DND-41 (cell line): ENCODE data around the gene RIN3.

ENCODE experiments used
- ATAC-seq: fragments of 200-7000 bp; cut with Tn5 transposase; 3 replicates; pipeline ENCODE4 v1.9.1; 2021; ENCODE audit warnings: low read depth; ENCODE audit not compliant: insufficient read depth
- DNase-seq: peaks from one replicate; pipeline ENCODE4 v3.0.0-alpha.2; 2020
- H2AFZ ChIP-seq: 2 replicates; pipeline ENCODE4 v1.6.0; 2012; ENCODE audit warnings: low read depth, low read length
- H3K27ac ChIP-seq: 2 replicates; pipeline ENCODE4 v1.5.1; 2012; ENCODE audit warnings: low read length, inconsistent platforms
- H3K27me3 ChIP-seq: fragments of 200-600 bp; sonication (generic); 2 replicates; pipeline ENCODE4 v1.6.0; 2012; ENCODE audit warnings: low read length, mild to moderate bottlenecking, inconsistent platforms; ENCODE audit not compliant: insufficient read depth, poor library complexity
- H3K36me3 ChIP-seq: 2 replicates; pipeline ENCODE4 v1.5.1; 2012; ENCODE audit warnings: low read length, inconsistent platforms; ENCODE audit not compliant: insufficient read depth
- H3K4me1 ChIP-seq: 2 replicates; pipeline ENCODE4 v1.5.1; 2012; ENCODE audit warnings: mild to moderate bottlenecking, low read length; ENCODE audit not compliant: insufficient read depth
- H3K4me2 ChIP-seq: 2 replicates; pipeline ENCODE4 v1.6.0; 2012; ENCODE audit warnings: mild to moderate bottlenecking, moderate library complexity, low read length, inconsistent platforms; ENCODE audit not compliant: insufficient read depth
- H3K4me3 ChIP-seq, 2 experiments: fragments of 200-600 bp in 1 of 2; shearing (Covaris generic) in 1 of 2; 2 replicates each; pipeline ENCODE4 v1.5.1; 2012 to 2016; ENCODE audit warnings: inconsistent platforms in 2 of 2, low read length in 2 of 2, mild to moderate bottlenecking in 2 of 2, low read depth in 1 of 2, moderate library complexity in 1 of 2
- H3K79me2 ChIP-seq: 2 replicates; pipeline ENCODE4 v1.6.0; 2012; ENCODE audit warnings: low read length, inconsistent platforms; ENCODE audit not compliant: insufficient read depth
- H3K9ac ChIP-seq: 2 replicates; pipeline ENCODE4 v1.6.0; 2012; ENCODE audit warnings: low read depth, mild to moderate bottlenecking, inconsistent platforms, low read length, moderate library complexity
- H3K9me3 ChIP-seq: 2 replicates; pipeline ENCODE4 v1.5.1; 2012; ENCODE audit warnings: low read length, moderate library complexity, mild to moderate bottlenecking, inconsistent platforms; ENCODE audit not compliant: insufficient read depth, severe bottlenecking
- H4K20me1 ChIP-seq: 2 replicates; pipeline ENCODE4 v1.6.0; 2012; ENCODE audit warnings: low read length; ENCODE audit not compliant: insufficient read depth
- EZH2 ChIP-seq: IDR thresholded peaks from 3 replicates; pipeline ENCODE4 v1.6.1; 2012; ENCODE audit warnings: borderline replicate concordance, low read depth, mild to moderate bottlenecking, moderate library complexity, low read length, inconsistent platforms; ENCODE audit not compliant: severe bottlenecking
- TF ChIP-seq, protein P1 (sequence below): IDR thresholded peaks from 2 replicates; pipeline ENCODE4 v1.5.1; 2012; ENCODE audit warnings: borderline replicate concordance, low read length, moderate library complexity, mild to moderate bottlenecking; ENCODE audit not compliant: poor library complexity, severe bottlenecking; ENCODE audit errors: extremely low read depth

RIN3 gene

GRCh38 chr14:92475451-92476187, 38.0 kb upstream of the RIN3 start:
- Histone ChIP-seq H3K4me1 (no peaks in the 10 kb centered on the region), H3K4me2 (no peak overlapping the region), H3K4me3 (no peak overlapping the region), H3K27ac (no peak overlapping the region), H3K79me2 (no peaks in the 10 kb centered on the region), H2AFZ (no peak overlapping the region), H3K36me3 (no peaks in the 10 kb centered on the region), H3K9me3 (no peaks in the 10 kb centered on the region), H3K9ac (no peak overlapping the region), H3K27me3 (peaks cover 2% of the 10 kb centered on the region), H4K20me1 (no peaks in the 10 kb centered on the region)
- no peak for ATAC-seq
- TF ChIP-seq EZH2 = no peak
- TF ChIP-seq, protein P1, sequence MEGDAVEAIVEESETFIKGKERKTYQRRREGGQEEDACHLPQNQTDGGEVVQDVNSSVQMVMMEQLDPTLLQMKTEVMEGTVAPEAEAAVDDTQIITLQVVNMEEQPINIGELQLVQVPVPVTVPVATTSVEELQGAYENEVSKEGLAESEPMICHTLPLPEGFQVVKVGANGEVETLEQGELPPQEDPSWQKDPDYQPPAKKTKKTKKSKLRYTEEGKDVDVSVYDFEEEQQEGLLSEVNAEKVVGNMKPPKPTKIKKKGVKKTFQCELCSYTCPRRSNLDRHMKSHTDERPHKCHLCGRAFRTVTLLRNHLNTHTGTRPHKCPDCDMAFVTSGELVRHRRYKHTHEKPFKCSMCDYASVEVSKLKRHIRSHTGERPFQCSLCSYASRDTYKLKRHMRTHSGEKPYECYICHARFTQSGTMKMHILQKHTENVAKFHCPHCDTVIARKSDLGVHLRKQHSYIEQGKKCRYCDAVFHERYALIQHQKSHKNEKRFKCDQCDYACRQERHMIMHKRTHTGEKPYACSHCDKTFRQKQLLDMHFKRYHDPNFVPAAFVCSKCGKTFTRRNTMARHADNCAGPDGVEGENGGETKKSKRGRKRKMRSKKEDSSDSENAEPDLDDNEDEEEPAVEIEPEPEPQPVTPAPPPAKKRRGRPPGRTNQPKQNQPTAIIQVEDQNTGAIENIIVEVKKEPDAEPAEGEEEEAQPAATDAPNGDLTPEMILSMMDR = no peak
- DNase-seq = no peak

- Histone ChIP-seq H2AFZ (no peak overlapping the region), H3K27ac (no peak overlapping the region), H3K4me1 (no peaks in the 10 kb centered on the region), H3K79me2 (no peaks in the 10 kb centered on the region), H4K20me1 (no peaks in the 10 kb centered on the region), H3K9ac (no peak overlapping the region), H3K27me3 (peaks cover 6% of the 10 kb centered on the region), H3K4me3 (no peak overlapping the region), H3K9me3 (no peaks in the 10 kb centered on the region), H3K4me2 (no peak overlapping the region), H3K36me3 (no peaks in the 10 kb centered on the region)
- TF ChIP-seq, protein P1 = no peak
- TF ChIP-seq EZH2 = no peak
- DNase-seq (no peak), ATAC-seq (no peak)
These were observed 32.7 kb upstream of the RIN3 start for GRCh38 chr14:92480856-92481255.

DNA sequence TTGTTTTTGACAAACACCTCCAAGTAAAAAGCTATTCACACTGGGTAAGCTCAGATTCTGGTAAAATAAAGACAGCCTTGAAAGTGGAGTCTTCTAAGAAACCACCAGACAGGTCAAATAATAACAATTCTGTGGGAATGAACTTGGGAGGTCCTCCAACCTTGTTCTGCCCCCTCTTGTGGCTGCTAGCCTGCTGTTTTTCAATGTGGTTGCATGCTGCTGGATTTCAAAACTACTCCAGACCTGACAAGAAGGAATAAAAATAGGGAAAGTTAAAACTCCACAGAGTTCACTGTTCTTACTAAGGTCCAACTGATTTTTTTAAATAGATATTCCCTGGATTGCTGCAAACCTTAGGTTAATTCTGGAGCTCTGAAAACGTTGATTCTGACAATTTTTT, 32.2 kb upstream of the RIN3 start:
- ATAC-seq = no peak
- H3K4me3 ChIP-seq = no peak overlapping the region
- no peak overlapping the region for H3K27ac ChIP-seq
- no peaks in the 10 kb centered on the region for H4K20me1 ChIP-seq
- H3K4me1 ChIP-seq = no peaks in the 10 kb centered on the region
- no peaks in the 10 kb centered on the region for H3K36me3 ChIP-seq
- no peak overlapping the region for H2AFZ ChIP-seq
- H3K9ac ChIP-seq = no peak overlapping the region
- H3K4me2 ChIP-seq = no peak overlapping the region
- no peaks in the 10 kb centered on the region for H3K9me3 ChIP-seq
- no peak for DNase-seq
- TF ChIP-seq, protein P1 = no peak
- no peak for TF ChIP-seq EZH2
- no peaks in the 10 kb centered on the region for H3K79me2 ChIP-seq
- H3K27me3 ChIP-seq = peaks cover 6% of the 10 kb centered on the region
